ENCODE data around the gene PSME1.
A peak's percentile ranks its signal among the peaks of the same experiment; 100 is the strongest.

Gene PSME1

DNA sequence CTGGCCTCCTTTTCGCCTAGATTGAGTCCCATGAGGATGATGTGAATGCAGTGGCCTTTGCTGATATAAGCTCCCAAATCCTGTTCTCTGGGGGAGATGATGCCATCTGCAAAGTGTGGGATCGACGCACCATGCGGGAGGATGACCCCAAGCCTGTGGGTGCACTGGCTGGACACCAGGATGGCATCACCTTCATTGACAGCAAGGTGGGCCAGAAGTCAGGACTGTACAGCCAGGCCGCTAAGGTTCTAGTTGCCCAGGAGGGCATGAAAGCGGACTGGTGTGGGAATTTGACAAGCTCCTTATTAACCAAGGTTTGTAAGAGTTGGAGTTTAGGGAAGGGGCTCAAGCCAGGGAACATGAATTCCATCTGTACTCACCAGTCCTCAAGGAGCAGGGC, 16.3 kb upstream of the PSME1 start:
- FAIRE-seq = no peak
- DNase-seq (ENCODE audit: insufficient read length) = no peak
- no peak for TF ChIP-seq POLR2A (IDR thresholded peaks at IDR 0.05; ENCODE audit: low read depth, low read length)
- no peak for TF ChIP-seq TAF1 (IDR thresholded peaks at IDR 0.05; ENCODE audit: borderline replicate concordance, low read depth, low read length)
- TF ChIP-seq POLR2AphosphoS5 (IDR thresholded peaks at IDR 0.05; ENCODE audit: low read depth, low read length) = no peak

DNA sequence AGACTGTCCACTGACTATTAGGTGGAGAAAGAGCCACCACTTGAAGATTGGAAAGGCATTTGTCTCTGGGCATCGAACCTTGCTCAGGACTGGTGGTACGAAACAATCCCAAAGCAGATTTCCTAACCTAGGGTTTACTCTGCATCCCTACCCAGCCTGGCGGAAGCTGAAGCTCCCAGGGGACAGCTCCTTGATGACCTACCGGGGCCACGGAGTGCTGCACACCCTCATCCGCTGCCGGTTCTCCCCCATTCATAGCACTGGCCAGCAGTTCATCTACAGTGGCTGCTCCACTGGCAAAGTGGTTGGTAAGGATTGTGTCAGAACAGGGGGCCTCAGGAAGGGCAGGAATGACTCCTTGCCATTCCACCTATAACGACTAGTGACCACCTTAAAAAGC, 14.8 kb upstream of the PSME1 start:
- FAIRE-seq (no peak), DNase-seq (ENCODE audit: insufficient read length) (no peak)
- TF ChIP-seq TAF1 (IDR thresholded peaks at IDR 0.05; ENCODE audit: borderline replicate concordance, low read depth, low read length) (no peak), POLR2AphosphoS5 (IDR thresholded peaks at IDR 0.05; ENCODE audit: low read depth, low read length) (no peak), POLR2A (IDR thresholded peaks at IDR 0.05; ENCODE audit: low read depth, low read length) (no peak)

DNA sequence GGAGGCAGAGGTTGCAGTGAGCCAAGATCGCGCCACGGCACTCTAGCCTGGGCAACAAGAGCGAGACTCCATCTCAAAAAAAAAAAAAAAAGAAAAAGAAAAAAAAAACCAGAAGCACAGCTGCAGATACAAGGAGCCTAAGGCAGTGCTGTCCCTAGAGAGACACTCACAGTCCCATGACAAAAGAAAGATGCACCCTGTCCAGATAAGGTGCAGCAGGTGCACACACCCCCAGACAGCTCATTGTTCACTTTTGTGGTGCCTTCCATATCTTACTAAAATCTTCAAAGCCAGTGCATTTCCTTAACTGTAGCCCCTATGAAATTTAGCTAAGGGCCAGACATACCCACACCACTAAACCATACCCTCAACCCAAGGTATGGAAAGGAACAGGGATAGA, 13.6 kb upstream of the PSME1 start:
- DNase-seq (ENCODE audit: insufficient read length) (no peak), FAIRE-seq (no peak)
- TF ChIP-seq POLR2A (IDR thresholded peaks at IDR 0.05; ENCODE audit: low read depth, low read length) = no peak
- no peak for TF ChIP-seq POLR2AphosphoS5 (IDR thresholded peaks at IDR 0.05; ENCODE audit: low read depth, low read length)
- TF ChIP-seq TAF1 (IDR thresholded peaks at IDR 0.05; ENCODE audit: borderline replicate concordance, low read depth, low read length) = no peak

DNA sequence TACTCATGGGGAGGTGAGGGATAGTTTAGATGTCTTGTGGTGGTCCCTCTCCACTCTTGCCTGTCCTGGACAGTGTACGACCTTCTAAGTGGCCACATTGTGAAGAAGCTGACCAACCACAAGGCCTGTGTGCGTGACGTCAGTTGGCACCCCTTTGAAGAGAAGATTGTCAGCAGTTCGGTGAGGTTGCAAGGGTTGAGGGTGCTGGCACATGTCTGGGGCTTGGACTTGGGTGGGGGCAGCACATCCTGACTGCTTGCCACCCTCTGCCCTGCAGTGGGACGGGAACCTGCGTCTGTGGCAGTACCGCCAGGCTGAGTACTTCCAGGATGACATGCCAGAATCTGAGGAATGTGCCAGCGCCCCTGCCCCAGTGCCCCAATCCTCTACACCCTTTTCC, 13.1 kb upstream of the PSME1 start:
- no peak for DNase-seq (ENCODE audit: insufficient read length)
- FAIRE-seq = no peak
- TF ChIP-seq POLR2AphosphoS5 (IDR thresholded peaks at IDR 0.05; ENCODE audit: low read depth, low read length) = no peak; the same call in 1 of the 2 replicates
- TF ChIP-seq POLR2A (IDR thresholded peaks at IDR 0.05; ENCODE audit: low read depth, low read length) = no peak

DNA sequence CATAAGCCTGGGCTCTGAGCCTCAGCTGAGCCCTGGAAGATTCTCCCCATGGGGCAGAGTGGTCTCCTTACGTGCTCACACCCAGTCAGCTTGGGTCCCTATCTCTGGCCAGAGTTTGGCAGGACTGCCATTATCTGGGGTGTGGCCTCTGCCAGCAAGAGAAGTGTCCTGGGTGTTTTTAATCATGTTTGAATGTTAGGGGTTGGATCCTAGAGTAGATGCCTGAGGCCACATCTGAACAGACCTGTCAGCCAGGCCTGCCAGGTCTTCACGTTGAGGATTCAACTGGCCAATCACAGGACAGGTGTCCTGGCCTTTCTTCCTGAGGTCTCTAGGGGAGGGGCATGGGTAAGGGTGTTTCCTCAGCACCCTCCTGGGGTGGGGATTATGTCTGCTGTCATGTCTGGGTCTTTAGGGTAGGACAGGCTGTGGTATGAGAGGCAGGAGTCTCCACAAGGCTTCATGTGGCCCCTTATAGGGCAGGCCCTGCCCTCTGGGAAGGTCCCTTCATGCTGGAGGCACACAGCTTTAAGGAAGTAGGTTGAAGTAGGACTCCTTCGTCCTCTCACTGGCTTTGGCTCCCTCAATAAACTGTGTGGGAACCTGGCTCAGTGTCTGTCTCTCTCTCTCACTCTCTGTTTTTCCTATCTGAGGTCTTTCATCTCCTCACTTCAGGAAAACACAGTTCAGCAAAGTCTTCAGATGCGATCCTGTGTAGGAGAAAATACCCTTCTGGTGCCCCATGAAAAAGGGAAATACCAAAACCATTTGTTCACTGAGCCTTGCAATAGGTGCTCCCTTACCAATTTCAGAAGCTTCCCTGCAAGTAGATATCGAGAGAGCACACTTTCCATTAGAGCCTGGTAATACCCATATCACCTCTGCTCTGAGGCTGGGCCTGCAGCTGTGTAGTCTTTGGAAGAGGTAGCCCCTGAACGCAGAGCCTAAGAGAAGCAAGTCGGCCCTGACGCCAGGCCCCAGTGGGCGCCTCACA, 12.3 kb upstream of the PSME1 start:
- FAIRE-seq (peak; percentile 81), DNase-seq (ENCODE audit: insufficient read length) (no peak)
- no peak for TF ChIP-seq POLR2AphosphoS5 (IDR thresholded peaks at IDR 0.05; ENCODE audit: low read depth, low read length)
- no peak for TF ChIP-seq TAF1 (IDR thresholded peaks at IDR 0.05; ENCODE audit: borderline replicate concordance, low read depth, low read length)
- TF ChIP-seq POLR2A (IDR thresholded peaks at IDR 0.05; ENCODE audit: low read depth, low read length) = peak; percentile 66

DNA sequence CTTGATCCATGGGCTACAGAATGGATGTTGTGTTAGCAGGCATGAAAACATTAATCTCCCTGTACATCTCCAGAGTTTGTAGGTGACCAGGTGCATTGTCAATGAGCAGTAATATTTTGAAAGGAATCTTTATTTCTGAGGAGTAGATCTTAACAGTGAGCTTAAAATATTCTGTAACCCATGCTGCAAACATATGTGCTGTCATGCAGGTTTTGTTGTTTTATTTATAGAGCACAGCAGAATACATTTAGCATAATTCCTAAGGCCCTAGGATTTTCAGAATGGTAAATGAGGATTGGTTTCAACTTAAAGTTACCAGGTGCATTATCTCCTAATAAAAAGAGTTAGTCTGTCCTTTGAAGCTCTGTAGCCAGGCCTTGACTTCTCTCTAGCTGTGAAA, 9.1 kb upstream of the PSME1 start:
- DNase-seq (ENCODE audit: insufficient read length) = no peak
- no peak for FAIRE-seq
- no peak for TF ChIP-seq POLR2A (IDR thresholded peaks at IDR 0.05; ENCODE audit: low read depth, low read length)
- TF ChIP-seq POLR2AphosphoS5 (IDR thresholded peaks at IDR 0.05; ENCODE audit: low read depth, low read length) = no peak
- TF ChIP-seq TAF1 (IDR thresholded peaks at IDR 0.05; ENCODE audit: borderline replicate concordance, low read depth, low read length) = no peak

DNA sequence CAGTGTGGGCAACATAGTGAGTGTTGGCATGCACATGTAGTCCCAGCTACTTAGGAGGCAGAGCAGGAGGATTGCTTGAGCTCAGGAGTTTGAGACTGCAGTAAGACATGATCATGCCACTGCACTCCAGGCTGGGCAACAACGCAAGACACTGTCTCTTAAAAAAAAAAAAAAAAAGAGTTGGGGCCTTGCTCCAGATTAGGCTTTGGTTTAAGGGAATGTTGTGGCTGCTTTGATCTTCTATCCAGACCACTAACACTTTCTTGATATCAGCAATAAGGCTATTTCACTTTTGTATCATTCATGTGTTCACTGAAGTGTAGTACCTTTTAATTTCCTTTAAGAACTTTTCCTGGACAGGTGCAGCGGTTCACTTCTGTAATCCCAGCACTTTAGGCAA, 8.3 kb upstream of the PSME1 start:
- FAIRE-seq (no peak), DNase-seq (ENCODE audit: insufficient read length) (no peak)
- no peak for TF ChIP-seq TAF1 (IDR thresholded peaks at IDR 0.05; ENCODE audit: borderline replicate concordance, low read depth, low read length)
- no peak for TF ChIP-seq POLR2A (IDR thresholded peaks at IDR 0.05; ENCODE audit: low read depth, low read length)
- no peak for TF ChIP-seq POLR2AphosphoS5 (IDR thresholded peaks at IDR 0.05; ENCODE audit: low read depth, low read length)

DNA sequence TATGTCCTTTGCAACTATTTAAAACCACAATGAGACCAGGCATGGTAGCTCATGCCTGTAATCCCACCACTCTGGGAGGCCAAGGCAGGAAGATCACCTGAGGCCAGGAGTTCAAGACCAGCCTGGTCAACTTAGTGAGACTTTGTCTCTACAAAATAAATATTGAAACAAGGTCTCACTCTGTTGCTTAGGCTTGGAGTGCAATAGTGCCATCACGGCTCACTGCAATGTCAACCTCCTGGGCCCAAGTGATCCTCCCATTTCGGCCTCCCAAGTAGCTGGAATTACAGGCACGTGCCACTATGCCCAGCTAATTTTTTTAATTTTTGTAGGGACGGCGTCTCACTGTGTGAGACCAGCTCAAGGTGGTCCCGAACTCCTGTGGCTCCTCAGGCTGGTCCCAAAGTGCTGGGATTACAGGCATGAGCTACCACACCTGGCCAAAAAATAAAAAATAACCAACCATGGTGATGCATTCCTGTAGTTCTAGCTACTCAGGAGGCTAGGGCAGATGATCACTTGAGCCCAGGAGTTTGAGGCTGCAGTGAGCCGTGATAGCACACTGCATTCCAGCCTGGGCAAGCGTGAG, 6.5 kb upstream of the PSME1 start:
- FAIRE-seq (no peak), DNase-seq (ENCODE audit: insufficient read length) (no peak)

DNA sequence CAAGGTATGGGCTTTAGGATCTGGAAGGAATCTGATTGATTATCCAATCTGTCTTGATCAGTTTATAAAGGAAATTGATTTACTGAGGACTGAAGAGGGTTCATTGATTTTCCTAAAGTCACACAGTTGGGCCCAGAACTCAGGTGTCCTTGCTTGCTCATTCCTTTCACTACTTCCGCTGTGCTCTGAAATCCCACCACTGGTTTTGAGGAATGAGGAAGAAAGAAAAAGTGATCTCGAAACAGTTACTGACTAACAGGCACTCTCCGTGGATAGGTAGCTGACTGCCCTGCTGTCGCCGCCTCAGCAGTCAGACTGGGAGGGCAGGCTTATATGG, 5.6 kb upstream of the PSME1 start, which contains the start of gene FITM1:
TSS of gene FITM1 (plus strand) at position 280 of the 337 bp plus-strand sequence. CDS start 905 bp downstream, outside the sequence.
- TF ChIP-seq TAF1 (IDR thresholded peaks at IDR 0.05; ENCODE audit: borderline replicate concordance, low read depth, low read length) (no peak), POLR2AphosphoS5 (IDR thresholded peaks at IDR 0.05; ENCODE audit: low read depth, low read length) (no peak), POLR2A (IDR thresholded peaks at IDR 0.05; ENCODE audit: low read depth, low read length) (no peak)
- FAIRE-seq (no peak), DNase-seq (ENCODE audit: insufficient read length) (no peak)

More for the DNA sequence above, 6.5 kb upstream of the PSME1 start:
- no peak for TF ChIP-seq TAF1 (IDR thresholded peaks at IDR 0.05; ENCODE audit: borderline replicate concordance, low read depth, low read length)
- no peak for TF ChIP-seq POLR2A (IDR thresholded peaks at IDR 0.05; ENCODE audit: low read depth, low read length)
- no peak for TF ChIP-seq POLR2AphosphoS5 (IDR thresholded peaks at IDR 0.05; ENCODE audit: low read depth, low read length)

DNA sequence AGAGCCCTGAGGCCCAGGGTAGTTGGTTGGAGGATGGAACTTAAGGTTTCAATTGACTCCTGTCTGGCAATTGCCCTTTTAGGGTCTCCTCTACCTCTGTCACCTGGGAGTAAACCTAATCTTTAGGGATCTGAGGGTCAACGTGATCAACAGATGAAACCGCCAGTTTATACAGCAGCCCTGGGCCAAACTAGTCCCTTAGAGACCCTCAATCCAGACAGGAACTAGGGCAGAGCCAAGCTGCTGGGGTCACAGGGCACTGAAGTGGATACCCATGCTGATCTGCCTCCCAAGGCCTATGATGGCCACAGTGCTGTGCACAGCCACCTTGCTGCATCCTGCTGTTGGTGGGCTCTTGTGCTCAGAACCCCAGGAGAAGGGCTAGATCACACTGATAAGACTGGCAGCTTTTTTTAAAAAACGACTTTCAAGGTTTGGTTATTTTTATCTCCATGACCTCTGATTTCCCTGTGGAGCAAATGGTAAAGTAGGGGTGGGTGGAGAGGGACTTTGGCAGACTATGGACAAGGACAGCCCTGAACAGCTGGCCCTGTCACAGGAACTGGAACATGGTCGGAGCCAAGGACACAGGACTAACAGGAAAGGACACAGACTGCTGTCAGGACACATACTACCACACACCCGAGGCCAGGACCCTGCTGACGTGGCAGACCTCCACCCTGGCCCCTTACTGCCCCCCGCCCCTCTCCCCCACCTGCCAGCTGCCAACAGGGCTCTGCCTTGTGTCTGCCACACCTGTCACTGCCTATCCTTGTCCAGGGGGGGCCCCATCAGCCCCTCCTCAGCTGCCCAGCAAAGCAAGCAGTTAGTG, 5.1 kb upstream of the PSME1 start:
- TF ChIP-seq POLR2AphosphoS5 (IDR thresholded peaks at IDR 0.05; ENCODE audit: low read depth, low read length) (no peak), POLR2A (IDR thresholded peaks at IDR 0.05; ENCODE audit: low read depth, low read length) (no peak), TAF1 (IDR thresholded peaks at IDR 0.05; ENCODE audit: borderline replicate concordance, low read depth, low read length) (no peak)
- DNase-seq (ENCODE audit: insufficient read length) = no peak
- FAIRE-seq = no peak

DNA sequence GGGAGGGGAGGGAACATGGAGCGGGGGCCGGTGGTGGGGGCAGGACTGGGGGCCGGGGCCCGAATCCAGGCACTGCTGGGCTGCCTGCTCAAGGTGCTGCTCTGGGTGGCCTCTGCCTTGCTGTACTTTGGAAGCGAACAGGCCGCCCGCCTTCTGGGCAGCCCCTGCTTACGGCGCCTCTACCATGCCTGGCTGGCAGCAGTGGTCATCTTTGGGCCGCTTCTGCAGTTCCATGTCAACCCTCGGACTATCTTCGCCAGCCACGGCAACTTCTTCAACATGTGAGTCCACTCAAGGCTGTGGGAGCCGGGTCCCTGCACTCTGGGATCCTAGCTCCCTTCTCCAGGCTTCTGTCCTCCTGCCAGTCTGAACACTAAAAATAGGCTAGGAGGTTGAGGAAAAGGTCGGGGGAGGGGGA, 4.4 kb upstream of the PSME1 start:
- TF ChIP-seq POLR2AphosphoS5 (IDR thresholded peaks at IDR 0.05; ENCODE audit: low read depth, low read length) (no peak), TAF1 (IDR thresholded peaks at IDR 0.05; ENCODE audit: borderline replicate concordance, low read depth, low read length) (no peak), POLR2A (IDR thresholded peaks at IDR 0.05; ENCODE audit: low read depth, low read length) (no peak)
- no peak for FAIRE-seq
- DNase-seq (ENCODE audit: insufficient read length) = no peak
